ENCODE measurements around the gene FAM114A2. TPM values are rescaled to one million over a fixed set of nuclear protein-coding genes. Genes with fewer than 3 reads are reported as not detected.

The FAM114A2 gene
- total RNA-seq, 4 donors from 2014 or later: 17.4 to 20.5 (median 17.9) TPM

- H3K27me3 ChIP-seq: no peaks in the 10 kb centered on the region
- H3K4me1 ChIP-seq: no peaks in the 10 kb centered on the region
- H3K36me3 ChIP-seq: no peaks in the 10 kb centered on the region
- TF ChIP-seq EP300 (IDR thresholded peaks at IDR 0.05) (no peak), POLR2AphosphoS5 (IDR thresholded peaks at IDR 0.05) (no peak)
- no peak overlapping the region for H3K4me3 ChIP-seq
- intact Hi-C loops (cut with DNase I): no loop called here
- 82% methylated on average over 3 of the region's 3 CpGs for WGBS
- peak overlapping the region in 2 of 4 donors; percentile 9 to 21 for H3K27ac ChIP-seq (replicated peaks in 1 of 4)
- no peak for DNase-seq (ENCODE audit: extremely low spot score)
- peaks cover 0 to 5% (median 0%) of the 10 kb centered on the region in 4 donors for H3K9me3 ChIP-seq
Measured at GRCh38 chr5:153953411-153953810, 85.3 kb downstream of the FAM114A2 start.

DNA sequence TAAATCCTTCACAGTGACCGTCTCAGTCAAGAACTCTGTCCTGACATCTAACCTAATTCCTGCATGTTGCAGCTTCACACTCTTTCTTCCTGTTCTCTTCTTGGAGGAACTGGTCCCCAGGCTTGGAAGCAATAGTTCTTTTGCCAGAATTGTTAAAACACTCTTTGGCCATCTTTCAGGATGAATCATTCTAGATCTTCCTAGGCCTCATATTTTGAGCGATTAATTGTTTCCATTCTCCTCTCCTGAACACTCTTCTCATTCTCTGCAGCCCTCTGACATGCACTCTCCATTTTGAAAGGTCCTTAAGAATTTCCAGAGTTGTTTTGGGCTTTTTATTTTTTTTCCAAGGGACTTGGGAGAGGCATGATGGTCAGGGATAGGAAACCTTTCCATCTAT, 85.8 kb downstream of the FAM114A2 start:
- TF ChIP-seq, protein P1, sequence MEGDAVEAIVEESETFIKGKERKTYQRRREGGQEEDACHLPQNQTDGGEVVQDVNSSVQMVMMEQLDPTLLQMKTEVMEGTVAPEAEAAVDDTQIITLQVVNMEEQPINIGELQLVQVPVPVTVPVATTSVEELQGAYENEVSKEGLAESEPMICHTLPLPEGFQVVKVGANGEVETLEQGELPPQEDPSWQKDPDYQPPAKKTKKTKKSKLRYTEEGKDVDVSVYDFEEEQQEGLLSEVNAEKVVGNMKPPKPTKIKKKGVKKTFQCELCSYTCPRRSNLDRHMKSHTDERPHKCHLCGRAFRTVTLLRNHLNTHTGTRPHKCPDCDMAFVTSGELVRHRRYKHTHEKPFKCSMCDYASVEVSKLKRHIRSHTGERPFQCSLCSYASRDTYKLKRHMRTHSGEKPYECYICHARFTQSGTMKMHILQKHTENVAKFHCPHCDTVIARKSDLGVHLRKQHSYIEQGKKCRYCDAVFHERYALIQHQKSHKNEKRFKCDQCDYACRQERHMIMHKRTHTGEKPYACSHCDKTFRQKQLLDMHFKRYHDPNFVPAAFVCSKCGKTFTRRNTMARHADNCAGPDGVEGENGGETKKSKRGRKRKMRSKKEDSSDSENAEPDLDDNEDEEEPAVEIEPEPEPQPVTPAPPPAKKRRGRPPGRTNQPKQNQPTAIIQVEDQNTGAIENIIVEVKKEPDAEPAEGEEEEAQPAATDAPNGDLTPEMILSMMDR (IDR thresholded peaks at IDR 0.05): no peak
- peak in 1 of 2 donors; percentile 9 for TF ChIP-seq POLR2AphosphoS5 (IDR thresholded peaks at IDR 0.05)
- DNase-seq (ENCODE audit: extremely low spot score): peak; percentile 47
- intact Hi-C loops (cut with DNase I): no loop called here
- H3K27ac ChIP-seq (replicated peaks in 1 of 4): peak overlapping the region in 2 of 4 donors; percentile 9 to 21
- H3K4me3 ChIP-seq: no peak overlapping the region
- no peaks in the 10 kb centered on the region for H3K36me3 ChIP-seq
- H3K27me3 ChIP-seq: no peaks in the 10 kb centered on the region
- no peaks in the 10 kb centered on the region for H3K4me1 ChIP-seq
- 85% methylated on average over 2 of the region's 2 CpGs for WGBS
- H3K9me3 ChIP-seq: peaks cover 0 to 5% (median 0%) of the 10 kb centered on the region in 4 donors

DNA sequence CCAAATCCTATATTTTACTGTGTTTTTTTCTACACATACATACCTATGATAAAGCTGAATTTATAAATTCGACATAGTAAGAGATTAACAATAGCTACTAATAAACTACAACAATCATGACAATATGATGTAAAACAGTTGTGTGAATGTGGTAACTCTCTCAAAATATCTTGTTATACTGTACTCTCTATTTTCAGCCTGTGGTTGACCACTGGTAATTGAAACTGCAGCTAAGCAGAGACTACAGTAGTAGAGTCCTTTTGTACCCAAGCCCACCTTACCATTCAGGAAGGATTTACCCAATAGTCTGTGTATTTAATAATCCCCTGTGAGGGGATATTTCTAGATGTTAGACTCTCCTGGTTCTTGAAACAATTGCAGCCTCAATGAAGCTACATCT, 86.7 kb downstream of the FAM114A2 start:
- 79% methylated on average over 1 of the region's 1 CpG for WGBS
- no peak overlapping the region for H3K4me3 ChIP-seq
- H3K27ac ChIP-seq (replicated peaks in 1 of 4): no peak overlapping the region
- no peak for TF ChIP-seq POLR2AphosphoS5 (IDR thresholded peaks at IDR 0.05)
- TF ChIP-seq, protein P1 (IDR thresholded peaks at IDR 0.05): no peak
- no peak for TF ChIP-seq EP300 (IDR thresholded peaks at IDR 0.05)
- no peak for TF ChIP-seq POLR2A (IDR thresholded peaks at IDR 0.05; ENCODE audit: low read depth)
- H3K36me3 ChIP-seq: no peaks in the 10 kb centered on the region
- peaks cover 0 to 5% (median 0%) of the 10 kb centered on the region in 4 donors for H3K9me3 ChIP-seq
- DNase-seq (ENCODE audit: extremely low spot score): no peak
- intact Hi-C loops (cut with DNase I): no loop called here
- no peaks in the 10 kb centered on the region for H3K27me3 ChIP-seq
- H3K4me1 ChIP-seq: no peaks in the 10 kb centered on the region

DNA sequence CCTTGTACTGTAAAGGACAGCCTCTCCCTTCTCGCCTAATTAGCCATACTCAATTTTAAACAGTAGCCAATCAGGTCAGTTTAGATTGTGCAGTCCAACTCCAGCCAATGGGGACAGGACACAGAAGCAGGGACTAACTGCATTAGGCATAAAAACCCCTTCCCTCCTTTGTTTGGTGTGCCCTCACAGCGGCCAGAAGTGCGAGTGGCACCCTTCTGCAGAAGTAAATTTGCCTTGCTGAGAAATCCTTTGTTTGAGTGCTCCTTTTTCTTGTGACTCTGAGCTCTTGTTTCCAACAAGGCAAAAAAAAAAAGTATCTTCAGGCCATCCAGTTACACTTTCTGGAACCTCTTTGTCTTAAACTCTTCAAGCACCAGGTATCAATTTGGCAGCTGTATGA, 97.4 kb downstream of the FAM114A2 start:
- Histone ChIP-seq H3K27me3 (no peaks in the 10 kb centered on the region), H3K36me3 (no peaks in the 10 kb centered on the region), H3K27ac (replicated peaks in 1 of 4) (no peak overlapping the region), H3K4me3 (no peak overlapping the region), H3K9me3 (peaks cover 0 to 47% (median 37%) of the 10 kb centered on the region in 4 donors), H3K4me1 (no peaks in the 10 kb centered on the region)
- 82% methylated on average over 3 of the region's 3 CpGs for WGBS
- TF ChIP-seq EP300 (IDR thresholded peaks at IDR 0.05) (no peak), POLR2A (IDR thresholded peaks at IDR 0.05; ENCODE audit: low read depth) (no peak), POLR2AphosphoS5 (IDR thresholded peaks at IDR 0.05) (no peak)
- TF ChIP-seq, protein P1 (IDR thresholded peaks at IDR 0.05): no peak
- intact Hi-C loops (cut with DNase I): no loop called here
- no peak for DNase-seq (ENCODE audit: extremely low spot score)

Other genes starting within 250 kb of the FAM114A2 start
- 10 to 100 TPM; 22.0 to 35.3 (median 29.7) TPM for gene MFAP3, start 57 bp upstream of the FAM114A2 start, total RNA-seq
- 10 to 100 TPM; 21.4 to 49.8 (median 44.7) TPM for gene GALNT10, start 151.8 kb upstream of the FAM114A2 start, total RNA-seq

Measured in esophagus muscularis mucosa (tissue), 4 donors.